ENCODE data around the gene NOTCH4.
A peak's percentile ranks its signal among the peaks of the same experiment; 100 is the strongest.

NOTCH4 gene

DNA sequence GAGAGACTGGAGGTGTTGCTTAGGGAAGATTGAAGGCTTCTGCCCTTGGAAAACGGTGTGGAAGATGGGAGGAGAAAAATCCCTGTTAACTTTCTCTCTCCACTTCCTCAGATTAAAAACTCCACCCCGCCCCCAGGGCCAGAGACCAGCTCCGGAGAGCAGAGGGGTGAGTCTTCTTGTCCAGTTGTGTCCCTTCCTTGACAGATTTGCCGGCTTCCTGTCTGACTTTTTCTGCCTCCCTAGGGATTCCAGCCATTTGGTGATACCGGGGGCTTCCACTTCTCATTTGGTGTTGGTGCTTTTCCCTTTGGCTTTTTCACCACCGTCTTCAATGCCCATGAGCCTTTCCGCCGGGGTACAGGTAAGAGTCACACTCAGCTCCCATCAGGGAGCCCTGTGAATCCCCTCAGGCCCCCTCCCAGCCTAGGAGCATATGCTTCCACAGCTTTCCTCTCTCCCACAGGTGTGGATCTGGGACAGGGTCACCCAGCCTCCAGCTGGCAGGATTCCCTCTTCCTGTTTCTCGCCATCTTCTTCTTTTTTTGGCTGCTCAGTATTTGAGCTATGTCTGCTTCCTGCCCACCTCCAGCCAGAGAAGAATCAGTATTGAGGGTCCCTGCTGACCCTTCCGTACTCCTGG is 44.0 kb downstream of the NOTCH4 start:
- DNase-seq: no peak

DNA sequence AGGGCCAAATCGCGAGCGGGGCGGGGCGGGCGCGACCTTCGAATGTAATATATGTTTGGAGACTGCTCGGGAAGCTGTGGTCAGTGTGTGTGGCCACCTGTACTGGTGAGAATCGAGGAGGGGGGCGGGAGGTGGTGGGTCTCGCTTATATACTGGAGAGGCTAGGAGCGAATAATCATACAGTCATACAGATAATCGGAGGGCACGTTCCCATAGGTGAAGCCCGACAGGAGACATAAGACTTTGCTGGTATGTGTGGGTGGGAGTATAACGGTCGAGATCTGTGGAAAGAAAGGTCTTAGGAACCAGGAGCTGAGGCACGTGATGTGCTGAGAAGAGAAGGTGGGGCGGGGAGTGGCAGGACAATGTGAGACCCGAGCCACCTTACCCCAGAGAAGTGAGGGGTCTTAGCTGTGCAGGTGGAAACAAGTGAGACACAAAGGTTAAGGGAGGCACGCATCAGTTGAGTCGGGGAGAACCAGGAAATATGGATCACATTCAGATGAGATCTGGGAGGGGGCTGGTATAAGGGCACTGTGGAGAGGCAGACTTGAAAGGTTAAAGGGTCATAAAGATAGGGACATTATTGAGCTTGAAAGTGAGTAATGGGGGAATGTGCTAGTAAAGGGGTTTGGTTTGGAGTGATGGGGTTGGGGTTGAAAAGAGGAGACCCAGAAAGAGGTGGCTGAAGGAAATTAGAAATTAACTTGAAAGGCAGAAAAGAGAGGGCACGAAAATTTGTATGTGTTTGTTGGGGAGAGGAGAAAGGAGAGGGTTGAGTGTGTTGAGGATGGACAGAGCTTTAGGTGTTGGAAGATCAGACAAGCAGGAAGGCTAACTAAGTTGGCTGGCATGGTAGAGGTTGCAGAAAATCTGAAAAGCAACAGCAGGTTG is 45.1 kb downstream of the NOTCH4 start:
- peak; percentile 48 for DNase-seq

DNA sequence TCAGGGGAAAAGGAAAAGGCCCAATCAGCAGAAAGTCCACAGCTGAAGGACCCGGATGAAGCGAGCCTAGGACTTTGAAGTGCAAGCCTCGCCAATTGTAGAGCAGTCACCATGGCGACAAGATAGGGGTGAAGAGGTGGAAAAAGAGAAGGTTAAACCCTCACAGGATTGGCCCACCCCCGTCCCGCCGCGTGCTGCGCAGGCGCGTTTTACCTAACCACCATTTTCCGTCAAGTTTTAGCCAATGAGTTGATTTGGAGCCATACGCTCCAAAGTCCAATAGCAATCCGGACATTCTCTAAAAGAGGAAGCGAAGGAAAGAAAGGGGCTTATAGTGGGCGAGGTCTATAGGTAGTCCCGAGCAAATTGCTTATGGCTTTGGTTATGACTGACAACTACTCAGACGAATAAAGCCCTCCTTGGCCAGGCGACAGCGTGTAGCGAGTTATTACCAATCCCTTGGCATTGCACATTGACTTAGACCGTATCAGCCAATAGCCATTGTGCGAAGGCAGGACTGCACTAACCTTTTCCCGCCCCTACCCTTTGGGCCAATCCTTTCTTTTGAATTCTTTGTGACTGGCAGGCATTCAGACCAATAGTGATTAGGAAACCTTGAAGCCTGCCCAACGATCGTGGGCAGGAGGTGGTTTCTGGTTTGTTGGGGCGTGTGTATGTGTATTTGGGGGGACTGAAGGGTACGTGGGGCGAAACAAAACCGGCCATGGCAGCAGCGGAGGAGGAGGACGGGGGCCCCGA is 45.9 kb downstream of the NOTCH4 start, which contains the start of gene RNF5:
RNF5 (plus strand) TSS at position 618 of the 759 bp plus-strand sequence; CDS start at position 725, 107 bp downstream.
- DNase-seq: peak; percentile 82

DNA sequence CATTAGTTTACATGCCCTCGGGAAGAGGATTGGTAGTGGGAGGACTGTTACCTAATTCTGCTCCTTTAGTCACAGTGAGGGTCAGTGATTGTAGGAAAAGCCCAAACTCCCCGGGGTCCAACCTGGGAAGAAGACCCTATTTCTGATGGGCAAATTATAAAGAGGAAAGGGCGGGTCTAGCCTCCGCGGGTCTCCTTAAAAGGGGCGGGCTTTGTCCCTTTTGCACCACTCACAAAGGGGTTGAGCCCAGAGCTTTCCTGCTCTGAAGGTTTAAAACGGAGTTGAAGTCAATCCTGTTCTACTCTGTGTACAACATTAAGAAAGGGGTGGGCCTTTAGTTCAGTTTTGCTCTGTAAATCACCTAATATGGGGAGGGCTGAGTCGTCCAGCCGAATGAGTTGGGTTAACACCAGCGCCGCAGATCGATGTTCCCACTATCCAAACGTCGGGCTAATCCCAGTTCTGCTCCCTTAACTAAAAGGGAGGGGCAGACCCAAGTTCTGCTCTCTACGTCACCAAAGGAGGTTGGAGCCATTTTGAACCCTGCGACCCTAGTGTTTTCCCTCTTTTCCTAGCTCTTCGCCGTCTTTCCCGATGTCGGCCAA is 46.6 kb downstream of the NOTCH4 start:
- no peak for DNase-seq

DNA sequence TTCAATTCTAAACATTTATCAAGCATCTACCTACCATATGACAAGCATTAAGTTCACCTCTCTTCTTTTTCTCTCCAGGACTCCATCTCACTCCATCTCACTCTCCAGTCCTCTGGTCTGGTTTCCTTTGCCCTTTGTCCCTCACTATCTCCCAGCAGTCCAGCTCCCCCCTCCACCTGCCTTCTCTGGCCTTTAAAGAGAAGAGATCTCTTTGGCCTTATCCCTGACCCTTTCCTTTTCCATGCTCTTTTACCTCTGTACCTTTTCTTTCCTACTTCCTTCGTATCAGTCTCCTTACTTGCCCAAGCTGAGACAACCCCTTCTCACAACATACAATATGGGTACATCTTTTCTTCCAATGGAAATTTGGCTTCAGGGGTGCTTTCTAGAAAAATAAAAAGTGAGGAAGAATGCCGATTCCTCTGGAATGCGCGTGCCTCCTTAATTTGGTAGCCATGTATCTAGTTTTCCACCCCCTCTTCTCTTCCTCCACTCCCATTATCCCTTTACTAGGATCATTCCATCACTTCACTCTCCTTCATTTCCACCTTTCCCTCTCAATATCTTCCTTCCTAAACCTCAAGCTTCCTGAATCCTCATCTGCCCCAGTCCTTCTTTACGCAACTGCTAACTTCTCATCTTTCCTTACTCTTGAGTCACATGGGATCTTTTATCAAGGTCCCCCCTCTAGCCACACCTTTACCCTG is 47.2 kb downstream of the NOTCH4 start:
- no peak for DNase-seq

DNA sequence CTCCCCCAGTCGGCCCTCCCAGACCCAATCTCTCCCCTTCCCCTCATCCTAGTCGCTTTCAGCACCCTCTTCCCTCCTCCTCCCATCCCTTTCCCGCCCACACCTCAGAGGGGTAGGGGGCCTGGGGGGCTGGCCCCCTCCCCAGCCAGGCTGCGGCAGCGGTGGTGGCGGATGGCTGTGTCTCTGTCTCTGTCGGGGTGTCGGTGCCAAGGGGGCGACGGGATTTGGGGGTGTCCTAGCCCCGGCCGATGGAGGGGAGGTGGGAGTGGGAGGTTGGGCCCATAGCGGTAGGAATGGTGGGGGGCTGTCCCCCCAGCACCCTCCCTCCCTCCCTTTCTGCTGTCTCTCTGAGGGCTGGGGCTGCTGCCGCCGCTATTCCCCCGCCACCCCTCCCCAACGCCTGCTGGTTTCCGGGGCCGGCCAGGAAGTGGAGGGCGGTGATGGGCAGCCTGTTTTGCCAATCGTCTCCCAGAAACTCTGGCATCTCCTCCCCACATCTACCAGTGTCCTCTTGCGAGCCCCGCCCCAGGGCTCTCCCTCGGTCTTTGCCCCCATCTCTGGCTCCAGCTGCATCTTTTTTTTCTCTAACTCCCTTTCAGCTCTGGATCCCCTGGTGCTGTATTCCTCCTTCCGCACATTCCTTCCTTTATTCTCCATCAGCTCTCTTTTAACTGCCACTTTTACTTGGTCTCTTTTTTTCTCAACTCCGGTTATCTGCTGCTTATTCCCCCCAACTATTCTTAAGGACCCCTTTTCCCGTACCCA is 48.0 kb downstream of the NOTCH4 start, which contains the start of gene AGPAT1:
AGPAT1 (minus strand) TSS at position 374 of the 765 bp plus-strand sequence. CDS start 4,588 bp downstream, outside the sequence.
- peak; percentile 73 for DNase-seq

DNA sequence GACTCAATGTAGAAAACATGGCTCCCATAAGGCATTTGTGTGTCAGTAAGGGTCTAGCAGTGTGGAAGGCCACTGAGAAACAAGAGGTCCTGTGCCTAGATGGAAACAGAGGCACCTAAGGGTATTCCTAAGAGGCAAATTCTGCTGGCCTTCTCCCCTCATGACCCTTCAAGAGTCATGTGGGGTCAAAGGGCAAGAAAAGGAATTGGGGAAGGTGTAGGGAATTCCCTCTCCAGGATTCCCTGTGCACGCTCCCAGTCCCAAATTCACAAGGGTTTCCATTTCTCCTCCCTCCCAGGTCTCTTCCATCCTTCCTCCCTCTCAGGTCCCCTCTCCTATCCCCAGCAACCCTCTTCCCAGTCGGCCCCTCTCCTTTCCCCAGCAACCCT is 48.6 kb downstream of the NOTCH4 start:
- DNase-seq: no peak

DNA sequence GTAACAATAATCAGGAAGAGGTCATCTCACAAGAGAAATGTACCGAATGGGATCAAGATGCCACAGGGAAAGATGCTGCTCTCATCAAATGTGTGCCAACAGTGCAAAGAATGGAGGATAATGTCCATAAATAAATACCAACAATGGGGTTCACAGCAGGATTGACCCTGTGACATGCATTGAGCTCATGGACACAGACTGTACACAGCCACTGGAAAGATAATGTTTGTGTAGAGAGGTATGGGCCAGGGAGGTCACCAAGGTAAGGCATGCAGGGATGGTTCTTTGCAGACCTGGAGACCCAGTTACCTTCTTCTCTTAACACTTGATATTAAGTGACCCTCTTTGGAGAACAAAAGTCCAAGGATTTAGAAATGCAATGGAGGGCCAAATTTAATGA is 49.5 kb downstream of the NOTCH4 start:
- DNase-seq: no peak

DNA sequence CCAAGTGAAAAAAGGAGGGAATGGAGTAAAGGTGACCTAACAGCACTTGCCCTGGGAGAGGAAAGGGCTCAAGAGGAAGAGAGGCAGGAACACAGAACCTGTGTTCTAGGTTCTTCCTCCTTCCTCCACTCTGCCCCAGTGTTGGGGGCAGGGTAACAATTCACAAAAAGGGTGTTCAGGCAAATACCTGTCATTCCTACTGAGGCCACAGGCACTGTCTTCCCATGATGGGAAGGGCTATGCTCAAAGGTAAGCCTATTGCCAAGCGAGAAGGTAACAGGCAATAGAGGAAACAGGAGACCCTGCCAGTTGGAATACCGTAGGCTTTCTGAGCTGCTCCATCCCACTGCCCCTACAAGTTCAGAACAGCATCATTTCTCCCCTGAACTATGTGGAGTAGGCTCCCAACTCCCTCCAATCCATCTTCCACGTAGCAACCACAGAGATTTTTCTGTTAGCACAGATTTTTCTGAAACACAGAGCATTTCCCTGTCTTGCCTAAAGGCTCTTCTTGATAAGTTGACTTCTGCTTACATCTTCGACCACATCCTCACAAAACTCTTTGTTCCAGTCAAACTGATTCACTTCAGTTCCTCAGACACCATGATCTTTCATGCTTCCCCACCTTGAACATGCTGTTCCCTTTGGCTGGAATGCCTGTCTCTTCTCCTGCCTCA is 50.7 kb downstream of the NOTCH4 start:
- no peak for DNase-seq

DNA sequence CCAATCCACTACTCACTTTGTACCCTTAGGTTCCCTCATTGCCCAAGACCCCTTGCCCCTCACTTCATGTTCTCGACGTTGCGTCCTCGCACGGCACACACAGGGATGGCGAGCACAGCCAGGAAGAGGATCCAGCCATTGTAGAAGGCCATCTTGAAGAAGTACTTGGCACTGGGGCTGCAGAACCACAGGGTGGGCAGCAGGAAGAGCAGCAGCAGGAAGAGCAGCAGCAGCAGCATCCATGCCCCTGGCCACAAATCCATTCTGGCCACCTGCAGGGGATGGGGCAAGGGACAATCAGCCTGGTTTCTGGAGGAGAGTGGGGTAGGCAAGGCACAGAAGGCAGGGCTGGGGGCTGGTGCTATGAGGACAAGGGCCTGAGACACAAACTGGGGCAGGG is 52.6 kb downstream of the NOTCH4 start:
- no peak for DNase-seq

DNA sequence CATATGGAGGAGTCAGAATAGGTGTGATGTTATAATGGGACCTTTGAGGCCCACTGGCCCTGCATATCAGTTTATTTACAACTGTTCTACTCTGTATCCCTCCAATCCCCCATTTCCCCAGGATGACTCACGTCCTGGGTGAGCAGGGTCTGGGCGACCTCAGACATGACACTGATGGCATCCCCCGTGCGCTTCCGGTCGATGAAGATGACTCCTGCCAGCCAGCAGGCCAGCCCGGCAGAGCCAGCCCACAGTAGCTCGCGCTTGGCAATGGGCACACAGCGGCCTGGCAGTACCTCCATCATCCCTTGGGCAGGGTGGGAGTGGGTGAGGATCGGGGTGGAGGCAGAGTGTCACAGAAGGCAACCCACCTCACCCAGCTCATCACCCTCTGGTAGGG is 53.6 kb downstream of the NOTCH4 start:
- DNase-seq: no peak

DNA sequence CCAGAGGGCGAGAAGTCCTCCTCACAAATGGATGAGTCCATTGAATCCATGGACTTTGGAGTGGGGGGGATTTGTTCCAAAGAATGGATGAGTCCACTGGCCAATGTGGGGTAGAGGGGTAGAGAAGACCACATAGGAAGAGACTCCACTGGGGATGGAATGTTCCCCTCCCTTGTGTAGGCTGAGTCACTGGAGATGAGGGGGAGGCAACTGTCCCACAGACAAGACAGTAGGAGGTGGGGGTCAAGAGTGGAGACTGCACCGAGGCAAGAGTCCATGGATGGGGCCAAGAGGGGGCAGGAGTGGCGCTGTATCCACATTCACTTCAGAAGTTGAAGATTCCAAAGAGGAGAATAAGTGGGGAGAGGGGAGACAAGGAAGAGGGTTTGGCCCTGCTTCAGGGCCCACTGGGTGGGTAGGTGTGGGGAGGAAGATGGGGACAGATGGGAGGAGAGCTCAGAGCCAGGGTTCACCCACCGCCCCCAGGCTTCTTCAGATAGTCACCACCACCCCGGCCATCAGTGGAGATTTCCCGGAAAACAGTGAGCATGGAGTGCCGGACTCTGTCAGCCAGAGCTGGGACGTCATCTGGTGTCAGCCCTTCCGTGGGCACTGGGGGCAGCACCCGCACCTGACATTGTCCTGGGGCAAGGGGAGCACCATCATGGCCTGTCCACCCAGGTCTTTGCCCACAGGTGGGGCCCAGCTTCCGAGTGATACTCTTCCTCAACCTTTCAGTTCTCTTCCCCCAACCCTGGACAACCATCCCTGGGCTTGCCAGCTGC is 54.9 kb downstream of the NOTCH4 start:
- no peak for DNase-seq

DNA sequence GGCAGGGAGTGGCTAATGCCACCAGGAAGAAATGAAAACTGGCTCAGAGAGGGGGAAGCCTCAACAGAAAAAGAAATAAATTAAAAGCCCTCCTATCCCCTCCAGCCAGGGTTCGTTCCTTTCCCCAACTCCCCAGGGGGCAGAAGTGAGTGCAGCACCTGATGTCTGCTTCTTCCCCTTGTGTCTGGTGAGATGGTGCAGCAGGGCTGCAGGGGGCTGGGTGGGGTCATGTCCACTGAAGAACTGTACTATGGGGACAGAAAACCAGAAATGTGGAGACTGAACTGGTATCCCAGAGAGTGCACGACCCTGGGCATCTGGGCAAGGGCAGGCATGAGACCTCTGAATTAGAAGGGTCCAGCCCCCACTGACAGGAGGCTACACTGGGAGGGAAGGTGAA is 55.5 kb downstream of the NOTCH4 start:
- DNase-seq: no peak

DNA sequence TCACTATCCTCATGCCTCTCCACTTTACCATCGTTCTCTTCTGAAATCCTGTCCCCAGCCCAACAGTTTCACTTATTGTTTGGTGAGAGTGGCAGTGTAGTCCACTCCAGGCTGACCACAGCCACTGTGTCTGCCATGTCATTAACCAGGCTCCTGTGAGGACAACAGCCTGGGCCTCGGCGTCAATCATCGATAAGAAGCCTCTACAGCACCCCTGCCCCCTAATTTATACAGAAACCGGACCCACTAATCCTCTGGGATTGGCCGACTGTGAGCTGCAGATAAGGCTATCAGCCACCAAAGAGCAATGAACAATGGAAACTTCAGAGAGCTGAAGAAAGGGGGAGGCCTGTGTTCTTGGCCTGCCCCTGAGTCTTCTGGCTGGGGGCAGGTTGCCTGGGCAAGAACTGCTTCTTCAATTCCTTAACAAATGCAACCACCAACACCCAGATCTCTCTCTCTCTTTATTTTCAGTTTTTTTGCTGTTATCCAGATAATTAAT is 56.1 kb downstream of the NOTCH4 start:
- no peak for DNase-seq

DNA sequence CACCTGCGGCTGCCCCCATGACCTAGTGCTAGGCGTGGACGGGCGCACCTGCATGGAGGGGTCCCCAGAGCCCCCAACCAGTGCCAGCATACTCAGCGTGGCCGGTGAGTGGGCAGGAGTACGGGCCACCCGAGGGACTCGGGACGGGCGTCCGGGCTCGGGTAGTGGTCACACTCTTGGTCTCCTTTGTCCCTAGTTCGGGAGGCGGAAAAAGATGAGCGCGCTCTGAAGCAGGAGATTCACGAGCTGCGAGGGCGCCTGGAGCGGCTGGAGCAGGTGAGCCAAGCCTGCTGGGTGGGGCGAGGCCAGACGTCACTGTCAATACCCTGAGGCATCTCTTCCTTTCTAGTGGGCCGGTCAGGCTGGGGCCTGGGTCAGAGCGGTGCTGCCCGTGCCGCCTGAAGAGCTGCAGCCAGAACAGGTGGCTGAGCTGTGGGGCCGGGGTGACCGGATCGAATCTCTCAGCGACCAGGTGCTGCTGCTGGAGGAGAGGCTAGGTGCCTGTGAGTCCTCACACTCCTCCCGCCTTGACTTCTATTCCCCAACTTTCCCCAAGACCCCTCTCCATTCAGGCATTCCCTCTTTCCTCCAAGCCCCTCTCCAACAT is 56.6 kb downstream of the NOTCH4 start:
- no peak for DNase-seq

DNA sequence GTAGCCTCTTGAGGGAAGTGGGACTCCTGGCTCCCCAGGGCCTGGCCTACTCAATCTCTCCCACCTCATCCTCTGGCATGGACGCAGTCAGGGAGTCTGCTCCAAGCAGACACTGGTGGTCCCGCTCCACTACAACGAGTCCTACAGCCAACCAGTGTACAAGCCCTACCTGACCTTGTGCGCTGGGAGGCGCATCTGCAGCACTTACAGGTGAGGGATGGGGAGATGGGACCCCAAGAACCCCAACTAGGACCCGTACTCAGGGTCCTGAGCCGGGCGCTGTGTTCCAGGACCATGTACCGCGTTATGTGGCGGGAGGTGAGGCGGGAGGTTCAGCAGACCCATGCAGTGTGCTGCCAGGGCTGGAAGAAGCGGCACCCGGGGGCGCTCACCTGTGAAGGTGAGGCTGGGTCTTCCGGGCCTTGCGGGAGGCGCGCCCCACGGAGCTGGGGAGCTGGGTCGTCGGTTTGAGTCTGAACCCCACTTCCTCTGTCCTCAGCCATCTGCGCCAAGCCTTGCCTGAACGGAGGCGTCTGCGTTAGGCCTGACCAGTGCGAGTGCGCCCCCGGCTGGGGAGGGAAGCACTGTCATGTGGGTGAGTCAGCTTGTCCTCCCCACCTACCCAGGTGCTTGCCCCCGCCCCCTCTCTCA is 57.3 kb downstream of the NOTCH4 start:
- no peak for DNase-seq

DNA sequence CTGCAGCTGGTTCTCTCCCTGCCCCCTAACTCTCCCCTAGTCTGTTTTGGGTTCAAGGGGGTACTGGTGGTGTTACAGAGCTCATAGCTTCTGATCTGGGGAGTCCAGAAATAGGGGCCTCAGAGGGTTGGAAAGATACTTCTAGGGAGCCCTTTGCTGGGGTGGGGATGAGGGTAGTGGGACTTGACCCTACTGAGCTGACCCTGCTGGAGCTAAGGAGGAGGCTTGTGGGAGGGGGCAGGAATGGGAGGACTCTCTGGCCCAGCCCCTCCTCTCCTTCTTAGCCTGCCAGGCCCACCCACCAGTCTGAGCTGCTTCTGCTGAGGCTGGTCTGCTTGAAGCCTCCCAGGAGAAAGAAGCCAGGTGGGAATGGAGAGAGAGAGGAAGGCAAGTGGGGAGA is 59.6 kb downstream of the NOTCH4 start, which contains the start of gene EGFL8:
EGFL8 (plus strand) TSS at position 301 of the 400 bp plus-strand sequence. CDS start 1,571 bp downstream, outside the sequence.
- DNase-seq: no peak

DNA sequence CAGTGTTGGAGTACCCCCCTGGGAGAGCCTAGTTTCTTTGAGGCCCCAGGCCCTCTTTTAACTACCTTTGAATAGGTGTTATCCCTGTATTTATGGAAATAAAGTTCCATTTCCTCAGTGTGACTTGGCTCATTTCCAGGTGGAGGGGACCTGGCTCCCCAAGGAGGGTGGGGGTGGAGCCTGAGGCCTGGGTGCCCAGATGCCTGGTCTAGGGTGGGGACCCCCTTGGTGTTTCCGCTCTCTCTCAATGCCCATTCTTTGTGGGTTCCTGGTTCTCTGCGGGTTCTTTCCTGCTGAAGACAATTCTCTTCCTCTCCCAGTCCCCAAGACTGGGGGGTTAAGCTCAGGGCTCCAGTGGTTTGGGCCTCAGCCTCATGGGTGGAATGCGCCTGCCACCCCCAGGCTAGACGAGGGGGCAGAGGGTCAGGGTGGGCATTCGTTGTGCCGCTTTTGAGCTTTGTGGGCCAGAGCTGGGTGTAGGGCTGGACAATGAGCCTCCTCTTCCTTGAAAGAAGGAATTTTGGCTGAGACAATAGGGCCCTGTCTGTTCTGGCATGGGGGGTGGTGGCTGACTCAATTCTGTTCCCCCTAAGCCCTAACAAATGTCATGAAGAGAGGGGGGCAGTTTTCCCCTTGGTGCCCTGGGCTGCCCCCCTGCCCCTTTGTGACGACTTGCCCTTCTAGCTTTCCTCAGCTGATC is 60.2 kb downstream of the NOTCH4 start:
- no peak for DNase-seq

All from activated gamma-delta T cell (primary cell).